ENCODE data around the gene ATXN7L1.

DNA sequence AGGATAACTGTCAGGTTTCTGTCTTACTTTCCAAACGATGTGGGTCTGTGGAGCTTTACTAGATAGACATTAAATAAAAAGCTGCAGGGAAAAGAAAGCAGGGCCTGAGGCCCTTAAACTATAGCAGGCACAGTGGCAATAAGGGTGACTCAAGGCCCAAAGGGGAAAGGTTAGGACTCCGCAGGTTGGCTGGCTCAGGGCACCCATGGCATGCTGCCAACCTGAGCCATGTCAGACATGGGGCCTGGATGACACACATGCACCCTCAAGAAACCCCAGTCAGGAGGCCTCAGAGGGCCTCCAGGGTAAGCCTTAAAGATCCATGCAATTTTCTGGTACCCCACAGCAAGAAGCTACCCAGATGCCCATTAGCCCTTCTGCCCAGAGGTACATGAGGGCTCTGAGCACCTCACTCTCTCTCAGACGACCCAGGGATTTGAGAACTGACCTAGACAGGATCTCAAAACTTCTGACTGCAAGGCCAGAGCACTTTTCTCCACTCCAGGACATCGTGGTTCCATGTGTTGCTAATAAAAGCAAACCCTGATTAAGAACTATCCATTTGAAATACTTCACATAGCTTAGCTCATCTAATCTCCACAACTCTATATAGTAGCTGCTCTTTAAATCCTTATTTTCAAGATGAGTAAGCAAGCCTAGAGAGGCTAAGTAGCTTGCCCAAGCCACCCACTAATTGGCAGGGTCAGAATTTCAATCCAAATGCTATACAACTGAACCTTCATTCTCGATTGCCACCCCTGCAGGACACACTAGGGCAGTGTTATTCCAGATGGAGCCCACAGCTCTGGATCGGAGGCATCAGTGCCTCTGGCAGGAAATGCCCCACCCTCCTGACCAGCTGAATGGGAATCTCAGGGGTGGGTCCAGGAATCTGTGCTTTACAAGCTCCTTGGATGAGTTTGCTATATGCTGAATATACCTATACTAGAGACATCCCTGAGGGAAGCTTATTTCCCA is 162.6 kb downstream of the ATXN7L1 start:
- TF ChIP-seq, protein P1, sequence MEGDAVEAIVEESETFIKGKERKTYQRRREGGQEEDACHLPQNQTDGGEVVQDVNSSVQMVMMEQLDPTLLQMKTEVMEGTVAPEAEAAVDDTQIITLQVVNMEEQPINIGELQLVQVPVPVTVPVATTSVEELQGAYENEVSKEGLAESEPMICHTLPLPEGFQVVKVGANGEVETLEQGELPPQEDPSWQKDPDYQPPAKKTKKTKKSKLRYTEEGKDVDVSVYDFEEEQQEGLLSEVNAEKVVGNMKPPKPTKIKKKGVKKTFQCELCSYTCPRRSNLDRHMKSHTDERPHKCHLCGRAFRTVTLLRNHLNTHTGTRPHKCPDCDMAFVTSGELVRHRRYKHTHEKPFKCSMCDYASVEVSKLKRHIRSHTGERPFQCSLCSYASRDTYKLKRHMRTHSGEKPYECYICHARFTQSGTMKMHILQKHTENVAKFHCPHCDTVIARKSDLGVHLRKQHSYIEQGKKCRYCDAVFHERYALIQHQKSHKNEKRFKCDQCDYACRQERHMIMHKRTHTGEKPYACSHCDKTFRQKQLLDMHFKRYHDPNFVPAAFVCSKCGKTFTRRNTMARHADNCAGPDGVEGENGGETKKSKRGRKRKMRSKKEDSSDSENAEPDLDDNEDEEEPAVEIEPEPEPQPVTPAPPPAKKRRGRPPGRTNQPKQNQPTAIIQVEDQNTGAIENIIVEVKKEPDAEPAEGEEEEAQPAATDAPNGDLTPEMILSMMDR (IDR thresholded peaks at IDR 0.05): no peak
- no peak for TF ChIP-seq POLR2A (IDR thresholded peaks at IDR 0.05)
